Tibial nerve (tissue), 4 donors: ENCODE results near the gene PRAF2. TPM values are rescaled to one million over a fixed set of nuclear protein-coding genes. Genes with fewer than 3 reads are reported as not detected.

ENCODE experiments used
- DNase-seq, 2 donors: peaks; one replicate each; pipeline ENCODE4 v3.0.0-alpha.2; 2019; ENCODE audit warnings: low spot score in 2 of 2
- H3K27ac ChIP-seq, 4 donors: fragments of 200-600 bp; sonication (generic) in 3 of 4; one replicate each; pipeline ENCODE4 v1.5.1; 2017 to 2019; ENCODE audit warnings: mild to moderate bottlenecking in 1 of 4
- H3K27me3 ChIP-seq, 2 donors: fragments of 200-600 bp; sonication (generic) in 1 of 2; one replicate each; pipeline versions ENCODE4 v1.5.1 to v1.6.0; 2017 to 2019
- H3K36me3 ChIP-seq, 3 donors: fragments of 200-600 bp; sonication (generic); one replicate each; pipeline ENCODE4 v1.5.1; 2018 to 2019
- H3K4me1 ChIP-seq, 4 donors: fragments of 200-600 bp; sonication (generic) in 3 of 4; one replicate each; pipeline ENCODE4 v1.5.1; 2017 to 2019
- H3K4me3 ChIP-seq, 4 donors: fragments of 200-600 bp; sonication (generic) in 3 of 4; one replicate each; pipeline ENCODE4 v1.5.1; 2017 to 2019; ENCODE audit warnings: mild to moderate bottlenecking in 1 of 4, moderate library complexity in 1 of 4
- H3K9me3 ChIP-seq, 4 donors: fragments of 200-600 bp; sonication (generic) in 3 of 4; one replicate each; pipeline ENCODE4 v1.5.1; 2017 to 2019
- CTCF ChIP-seq, 5 experiments: fragments of 200-600 bp in 3 of 5; fragments of 450-650 bp in 2 of 5; sonication (generic) in 3 of 5; IDR thresholded peaks; one replicate each; pipeline ENCODE4 v1.5.1; 2016 to 2019; ENCODE audit warnings: antibody characterized with exemption in 5 of 5, mild to moderate bottlenecking in 3 of 5, moderate library complexity in 2 of 5
- EP300 ChIP-seq, 2 donors: sonication (generic); formaldehyde crosslinking; IDR thresholded peaks; one replicate each; pipeline ENCODE4 v1.6.1; 2017; ENCODE audit warnings: antibody characterized with exemption in 2 of 2, mild to moderate bottlenecking in 1 of 2
- POLR2A ChIP-seq, 2 donors: fragments of 450-650 bp; IDR thresholded peaks; one replicate each; pipeline ENCODE4 v1.6.1; 2017; ENCODE audit warnings: antibody characterized with exemption in 2 of 2, mild to moderate bottlenecking in 2 of 2, moderate library complexity in 2 of 2
- WGBS, 2 donors: methylation state at CpG; one replicate each; pipeline ENCODE4 v1.1.5; 2018; 5-methylcytosine and 5-hydroxymethylcytosine counted together
- total RNA-seq, 4 donors: library from RNA; depleted of rRNA; stranded (reverse); fragments of >200 nt; gene quantifications; one replicate each; pipeline ENCODE4 v1.1.0, GENCODE V29; 2016

Gene PRAF2
- total RNA-seq, 4 donors from 2014 or later, result 16.5 to 28.8 (median 19.9) TPM

- Histone ChIP-seq H3K9me3 (no peaks in the 10 kb centered on the region), H3K27me3 (no peaks in the 10 kb centered on the region), H3K36me3 (peaks cover 0 to 25% (median 0%) of the 10 kb centered on the region in 3 donors), H3K27ac (peak overlapping the region; percentile 98 to 99 (median 98)), H3K4me3 (peak overlapping the region; percentile 74 to 84 (median 78)), H3K4me1 (peaks cover 0 to 20% (median 9%) of the 10 kb centered on the region in 4 donors)
- DNase-seq, result peak in 1 of 2 donors; percentile 26
- TF ChIP-seq CTCF (IDR thresholded peaks at IDR 0.05) (no peak), POLR2A (IDR thresholded peaks at IDR 0.05) (no peak), EP300 (IDR thresholded peaks at IDR 0.05) (peak in 1 of 2 donors; percentile 2)
- 3 to 32% methylated on average over 10 of the region's 10 CpGs for WGBS, 2 donors
Observed at GRCh38 chrX:49041744-49042580, 31.8 kb downstream of the PRAF2 start.

GRCh38 chrX:49040376-49040955 lies 33.3 kb downstream of the PRAF2 start:
- 9 to 39% methylated on average over 7 of the region's 7 CpGs for whole genome bisulfite sequencing, 2 donors
- H3K4me3 ChIP-seq, result peak overlapping the region in 1 of 4 donors; percentile 84
- H3K27ac ChIP-seq, result peak overlapping the region; percentile 56 to 99 (median 98)
- peaks cover 0 to 20% (median 9%) of the 10 kb centered on the region in 4 donors for H3K4me1 ChIP-seq
- no peak for TF ChIP-seq EP300 (IDR thresholded peaks at IDR 0.05)
- TF ChIP-seq CTCF (IDR thresholded peaks at IDR 0.05), result no peak
- TF ChIP-seq POLR2A (IDR thresholded peaks at IDR 0.05), result no peak
- peaks cover 0 to 36% (median 0%) of the 10 kb centered on the region in 3 donors for H3K36me3 ChIP-seq
- no peak for DNase-seq
- H3K27me3 ChIP-seq, result no peaks in the 10 kb centered on the region
- H3K9me3 ChIP-seq, result no peaks in the 10 kb centered on the region

- peaks cover 0 to 20% (median 9%) of the 10 kb centered on the region in 4 donors for H3K4me1 ChIP-seq
- no peaks in the 10 kb centered on the region for H3K27me3 ChIP-seq
- no peaks in the 10 kb centered on the region for H3K9me3 ChIP-seq
- DNase-seq, result peak; percentile 33 to 69
- peak overlapping the region; percentile 56 to 99 (median 98) for H3K27ac ChIP-seq
- no peak for TF ChIP-seq POLR2A (IDR thresholded peaks at IDR 0.05)
- TF ChIP-seq CTCF (IDR thresholded peaks at IDR 0.05), result peak in 1 of 5 experiments; percentile 16
- TF ChIP-seq EP300 (IDR thresholded peaks at IDR 0.05), result peak in 1 of 2 donors; percentile 56
- peaks cover 0 to 36% (median 0%) of the 10 kb centered on the region in 3 donors for H3K36me3 ChIP-seq
- 17 to 47% methylated on average over 4 to 9 of the region's 9 CpGs for WGBS, 2 donors
- H3K4me3 ChIP-seq, result peak overlapping the region in 1 of 4 donors; percentile 84
Observed at GRCh38 chrX:49039598-49040375, 34.0 kb downstream of the PRAF2 start.

- TF ChIP-seq POLR2A (IDR thresholded peaks at IDR 0.05), result no peak
- Histone ChIP-seq H3K9me3 (no peaks in the 10 kb centered on the region), H3K27ac (peak overlapping the region in 1 of 4 donors; percentile 7), H3K27me3 (no peaks in the 10 kb centered on the region), H3K36me3 (peaks cover 0 to 53% (median 0%) of the 10 kb centered on the region in 3 donors), H3K4me1 (peaks cover 0 to 23% (median 9%) of the 10 kb centered on the region in 4 donors), H3K4me3 (no peak overlapping the region)
- WGBS, 2 donors, result 90 to 91% methylated on average over 15 of the region's 15 CpGs
- DNase-seq, result no peak
Observed at GRCh38 chrX:49037883-49038475, 35.8 kb downstream of the PRAF2 start.

GRCh38 chrX:49030283-49030682 lies 43.5 kb downstream of the PRAF2 start:
- peaks cover 0 to 3% (median 0%) of the 10 kb centered on the region in 4 donors for H3K4me1 ChIP-seq
- H3K36me3 ChIP-seq, result peaks cover 0 to 58% (median 0%) of the 10 kb centered on the region in 3 donors
- no peaks in the 10 kb centered on the region for H3K9me3 ChIP-seq
- no peak overlapping the region for H3K4me3 ChIP-seq
- H3K27ac ChIP-seq, result no peak overlapping the region
- DNase-seq, result no peak
- TF ChIP-seq POLR2A (IDR thresholded peaks at IDR 0.05) (no peak), CTCF (IDR thresholded peaks at IDR 0.05) (no peak), EP300 (IDR thresholded peaks at IDR 0.05) (no peak)
- no peaks in the 10 kb centered on the region for H3K27me3 ChIP-seq
- WGBS, 2 donors, result 36 to 74% methylated on average over 2 to 6 of the region's 6 CpGs
